ENCODE measurements around the gene NDUFB1. TPM values are rescaled to one million over a fixed set of nuclear protein-coding genes. Genes with fewer than 3 reads are reported as not detected.

NDUFB1 gene
- total RNA-seq = 1,000 to 10,000 TPM in 2 of 9 donors, 100 to 1,000 TPM in 7; 295 to 1,551 (median 438) TPM
- polyA plus RNA-seq = 1,000 to 10,000 TPM in 1 of 2 donors, 100 to 1,000 TPM in 1; 719 to 4,751 TPM
- long read RNA-seq, donor 1, transcript NDUFB1-203 (2 exons, 1,333 nt) = minor isoform, 7 of 367 reads
- long read RNA-seq, donor 1, transcript NDUFB1-201 (3 exons, 528 nt) = major isoform, 335 of 367 reads
- long read RNA-seq, donor 1, transcript NDUFB1-202 (4 exons, 454 nt) = minor isoform, 13 of 367 reads
- long read RNA-seq, donor 1, partial matches to known transcripts = 3 of 367 reads
- long read RNA-seq, donor 1, other reads (novel, unspliced or antisense) = 9 of 367 reads
- long read RNA-seq, donor 2, transcript NDUFB1-201 (3 exons, 528 nt) = major isoform, 79 of 82 reads
- long read RNA-seq, donor 2, partial matches to known transcripts = 1 of 82 reads
- long read RNA-seq, donor 2, other reads (novel, unspliced or antisense) = 0 of 82 reads
- long read RNA-seq, donor 3, transcript NDUFB1-202 (4 exons, 454 nt) = minor isoform, 5 of 167 reads
- long read RNA-seq, donor 3, transcript NDUFB1-201 (3 exons, 528 nt) = major isoform, 159 of 167 reads
- long read RNA-seq, donor 3, partial matches to known transcripts = 0 of 167 reads
- long read RNA-seq, donor 3, other reads (novel, unspliced or antisense) = 1 of 167 reads

GRCh38 chr14:92121670-92122350 lies at the start of gene NDUFB1, which contains the start of gene CPSF2:
Gene NDUFB1, minus strand, starts transcription at chr14:92121706. Its CDS starts 4,069 bp downstream, at chr14:92117637.
Gene CPSF2, plus strand, starts transcription at chr14:92121969. Its CDS starts 9,016 bp downstream, at chr14:92130985.
- intact Hi-C loops (cut with DNase I) = loop anchor here in 8 of 10 donors (1.0 to 10.0 kb wide), 7 partner anchors 15 to 670 kb away; partner anchors contain the start of genes ATXN3 (in 3 of the 8) and GOLGA5 (in 1 of the 8)
- peak; percentile 88 to 91 (median 90) for DNase-seq
- TF ChIP-seq CTCF (IDR thresholded peaks at IDR 0.05) (peak in 1 of 12 donors; percentile 17), POLR2A (IDR thresholded peaks at IDR 0.05) (peak in 1 of 2 donors; percentile 57)
- Histone ChIP-seq H3K4me3 (peak within 1 kb of the TSS; percentile 59 to 97 (median 86)), H3K36me3 (peaks cover 0 to 42% (median 33%) of the 10 kb centered on the region in 9 donors), H3K4me1 (peaks cover 0 to 62% (median 33%) of the 10 kb centered on the region in 12 donors), H3K27me3 (no peaks in the 10 kb centered on the region), H3K27ac (peak within 1 kb of the TSS; percentile 91 to 99 (median 96)), H3K9me3 (no peaks in the 10 kb centered on the region)
- WGBS, 4 donors = 0 to 1% (median 1%) methylated on average over 50 to 55 of the region's 55 CpGs
- ATAC-seq = peak; percentile 91 to 95 (median 94)

GRCh38 chr14:92164958-92165357 lies 43.5 kb upstream of the NDUFB1 start:
- ATAC-seq (no peak), DNase-seq (no peak)
- Histone ChIP-seq H3K27ac (no peak overlapping the region), H3K27me3 (no peaks in the 10 kb centered on the region), H3K4me1 (peaks cover 0 to 12% (median 0%) of the 10 kb centered on the region in 12 donors), H3K9me3 (peaks cover 0 to 14% (median 0%) of the 10 kb centered on the region in 12 donors), H3K4me3 (no peak overlapping the region), H3K36me3 (peaks cover 4 to 88% (median 64%) of the 10 kb centered on the region in 9 donors)
- 96 to 98% (median 98%) methylated on average over 2 of the region's 2 CpGs for WGBS, 4 donors
- intact Hi-C loops (cut with DNase I) = no loop called here
- TF ChIP-seq CTCF (IDR thresholded peaks at IDR 0.05) (no peak), POLR2A (IDR thresholded peaks at IDR 0.05) (no peak)

- intact Hi-C loops (cut with DNase I) = no loop called here
- H3K4me3 ChIP-seq = no peak overlapping the region
- WGBS, 4 donors = 84 to 92% (median 88%) methylated on average over 3 of the region's 3 CpGs
Measured at GRCh38 chr14:92161521-92161920, 40.0 kb upstream of the NDUFB1 start.

More at GRCh38 chr14:92161521-92161920, 40.0 kb upstream of the NDUFB1 start:
- Histone ChIP-seq H3K27ac (no peak overlapping the region), H3K36me3 (peaks cover 4 to 99% (median 89%) of the 10 kb centered on the region in 9 donors), H3K4me1 (peaks cover 0 to 9% (median 0%) of the 10 kb centered on the region in 12 donors), H3K9me3 (peaks cover 0 to 14% (median 0%) of the 10 kb centered on the region in 12 donors), H3K27me3 (no peaks in the 10 kb centered on the region)
- DNase-seq (no peak), ATAC-seq (no peak)
- no peak for TF ChIP-seq CTCF (IDR thresholded peaks at IDR 0.05)
- TF ChIP-seq POLR2A (IDR thresholded peaks at IDR 0.05) = no peak

Data from heart left ventricle (tissue), 16 donors.